SW 1271 (cell line): Measurements from ENCODE around the gene SCNM1.
"Not testable (repeated sequence)": the region's sequence is repeated elsewhere in the genome, so short reads cannot be mapped to it uniquely, and the experiment has no call there.

Source experiments
- DNase-seq, 2 experiments: peaks; one replicate each; lab custom pipeline; 2025; lab: John Stamatoyannopoulos, UW

Gene SCNM1

GRCh38 chr1:151193304-151193703 is 27.4 kb downstream of the SCNM1 start:
- no peak for DNase-seq

GRCh38 chr1:151193856-151194255 is 27.9 kb downstream of the SCNM1 start:
- peak in 1 of 2 experiments; percentile 16 for DNase-seq

- DNase-seq: peak; percentile 70 to 90
Observed at GRCh38 chr1:151194894-151195594, 29.1 kb downstream of the SCNM1 start.

- DNase-seq: peak; percentile 80 to 91
Observed at GRCh38 chr1:151196292-151196800, 30.4 kb downstream of the SCNM1 start.

- peak in 1 of 2 experiments; percentile 66 for DNase-seq
Observed at GRCh38 chr1:151197863-151198253, 31.9 kb downstream of the SCNM1 start.

- DNase-seq: peak; percentile 82 to 96
Observed at GRCh38 chr1:151198254-151199127, 32.5 kb downstream of the SCNM1 start, which contains the start of gene PIP5K1A. Gene PIP5K1A, plus strand, starts transcription at chr1:151198552. Its CDS starts 445 bp downstream, at chr1:151198997.

- DNase-seq: peak in 1 of 2 experiments; percentile 58
Observed at GRCh38 chr1:151199873-151200581, 34.1 kb downstream of the SCNM1 start.

- not testable (repeated sequence) for DNase-seq
Observed at GRCh38 chr1:151205381-151205965, 39.5 kb downstream of the SCNM1 start.

- DNase-seq: no peak
Observed at GRCh38 chr1:151210830-151211229, 44.9 kb downstream of the SCNM1 start.

- no peak for DNase-seq
Observed at GRCh38 chr1:151211972-151212705, 46.2 kb downstream of the SCNM1 start.

- DNase-seq: no peak
Observed at GRCh38 chr1:151213560-151213959, 47.6 kb downstream of the SCNM1 start.
